Keratinocyte (primary cell): Measurements from ENCODE around the gene FN3KRP. TPM values are rescaled to one million over a fixed set of nuclear protein-coding genes. Genes with fewer than 3 reads are reported as not detected.

Experiments
- DNase-seq: peaks from one replicate; pipeline ENCODE4 v3.0.0-alpha.2; 2011; ENCODE audit warnings: low read depth, missing footprints, low spot score
- FAIRE-seq: peaks from 2 replicates; lab custom pipeline; 2011; peaks lifted over from hg19 to GRCh38; lab: Jason Lieb, UNC
- H2AFZ ChIP-seq: 2 replicates; pipeline ENCODE4 v1.6.0; 2012; ENCODE audit warnings: low read length, control low read depth, inconsistent platforms; ENCODE audit not compliant: control insufficient read depth
- H3K27ac ChIP-seq: 2 replicates; pipeline ENCODE4 v1.5.1; 2011; ENCODE audit warnings: low read length; ENCODE audit not compliant: control insufficient read depth, insufficient read depth
- H3K27me3 ChIP-seq: 3 replicates; pipeline ENCODE4 v1.6.0; 2011; ENCODE audit warnings: low read length; ENCODE audit not compliant: control insufficient read depth, insufficient read depth; ENCODE audit errors: extremely low read depth
- H3K36me3 ChIP-seq, 2 experiments: 2 replicates in 1 of 2; 3 replicates in 1 of 2; pipeline ENCODE4 v1.5.1; 2011; ENCODE audit warnings: low read length in 2 of 2, mild to moderate bottlenecking in 1 of 2; ENCODE audit not compliant: control insufficient read depth in 2 of 2, insufficient read depth in 2 of 2; ENCODE audit errors: extremely low read depth in 1 of 2
- H3K4me1 ChIP-seq: 3 replicates; pipeline ENCODE4 v1.5.1; 2011; ENCODE audit warnings: low read length; ENCODE audit not compliant: control insufficient read depth, insufficient read depth; ENCODE audit errors: extremely low read depth
- H3K4me2 ChIP-seq: 3 replicates; pipeline ENCODE4 v1.6.0; 2011; ENCODE audit warnings: low read depth, low read length; ENCODE audit not compliant: control insufficient read depth, insufficient read depth; ENCODE audit errors: extremely low read depth
- H3K4me3 ChIP-seq, 3 experiments: fragments of 200-600 bp in 1 of 3; sonication (generic) in 1 of 3; 2 replicates in 2 of 3; 3 replicates in 1 of 3; pipeline ENCODE4 v1.5.1; 2011 to 2016; ENCODE audit warnings: low read length in 3 of 3, mild to moderate bottlenecking in 3 of 3, control low read depth in 2 of 3, inconsistent platforms in 1 of 3, low read depth in 1 of 3, mixed read lengths in 1 of 3, mixed run types in 1 of 3, moderate library complexity in 1 of 3; ENCODE audit not compliant: control insufficient read depth in 2 of 3, insufficient read depth in 2 of 3; ENCODE audit errors: extremely low read depth in 1 of 3
- H3K79me2 ChIP-seq: 2 replicates; pipeline ENCODE4 v1.6.0; 2012; ENCODE audit warnings: low read length; ENCODE audit not compliant: control insufficient read depth, insufficient read depth
- H3K9ac ChIP-seq: 3 replicates; pipeline ENCODE4 v1.6.0; 2011; ENCODE audit warnings: low read length; ENCODE audit not compliant: control insufficient read depth, insufficient read depth; ENCODE audit errors: extremely low read depth
- H3K9me1 ChIP-seq: 3 replicates; pipeline ENCODE4 v1.6.0; 2011; ENCODE audit warnings: low read length; ENCODE audit not compliant: control insufficient read depth, insufficient read depth; ENCODE audit errors: extremely low read depth
- H3K9me3 ChIP-seq: 2 replicates; pipeline ENCODE4 v1.5.1; 2012; ENCODE audit warnings: low read depth, low read length; ENCODE audit not compliant: control insufficient read depth
- H4K20me1 ChIP-seq: 3 replicates; pipeline ENCODE4 v1.6.0; 2011; ENCODE audit warnings: low read length; ENCODE audit not compliant: control insufficient read depth, insufficient read depth; ENCODE audit errors: extremely low read depth
- CTCF ChIP-seq, 3 experiments: IDR thresholded peaks in 1 of 3; conservative IDR thresholded peaks in 1 of 3; optimal IDR thresholded peaks in 1 of 3; 2 replicates in 2 of 3; 3 replicates in 1 of 3; pipeline versions ENCODE3 to v1.5.1; 2011; ENCODE audit warnings: low read length in 3 of 3, mild to moderate bottlenecking in 3 of 3, moderate library complexity in 2 of 3, control low read depth in 1 of 3, inconsistent platforms in 1 of 3; ENCODE audit not compliant: insufficient read depth in 2 of 3; ENCODE audit errors: extremely low read depth in 1 of 3
- EZH2 ChIP-seq: IDR thresholded peaks from one replicate; pipeline ENCODE4 v1.6.1; 2012; ENCODE audit warnings: inconsistent platforms, mild to moderate bottlenecking, low read length, moderate library complexity
- dilution Hi-C: fragments of 300-500 bp; cut with MboI; formaldehyde crosslinking; loops from one replicate; pipeline ENCODE4 v1.7.0; 2020; ENCODE audit warnings: low sequenced_read_pairs; ENCODE audit not compliant: extremely low pct_ligation_motif_present
- polyA minus RNA-seq, 3 experiments: library from RNA; depleted of rRNA, polyadenylated mRNA; stranded (reverse); fragments of >200 nt; gene quantifications; 1 replicate in 1 of 3; 2 replicates in 1 of 3; 3 replicates in 1 of 3; pipeline ENCODE4 v1.2.3, GENCODE V29; 2011
- polyA plus RNA-seq, 5 experiments: library from polyadenylated mRNA; depleted of rRNA in 3 of 5; stranded (reverse) in 3 of 5; stranded (forward) in 1 of 5; unstranded in 1 of 5; fragments of >200 nt; gene quantifications; 1 replicate in 1 of 5; 2 replicates in 3 of 5; 3 replicates in 1 of 5; pipeline versions ENCODE4 v1.2.1 to v1.2.3, GENCODE V29; 2011 to 2012; ENCODE audit warnings: missing spikeins in 2 of 5, low read depth in 1 of 5, low replicate concordance in 1 of 5

Gene FN3KRP, protein sequence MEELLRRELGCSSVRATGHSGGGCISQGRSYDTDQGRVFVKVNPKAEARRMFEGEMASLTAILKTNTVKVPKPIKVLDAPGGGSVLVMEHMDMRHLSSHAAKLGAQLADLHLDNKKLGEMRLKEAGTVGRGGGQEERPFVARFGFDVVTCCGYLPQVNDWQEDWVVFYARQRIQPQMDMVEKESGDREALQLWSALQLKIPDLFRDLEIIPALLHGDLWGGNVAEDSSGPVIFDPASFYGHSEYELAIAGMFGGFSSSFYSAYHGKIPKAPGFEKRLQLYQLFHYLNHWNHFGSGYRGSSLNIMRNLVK
- polyA plus RNA-seq (24.7 to 26.2 TPM (median 25.7 TPM) in 3 replicates), polyA minus RNA-seq (13.1 to 16.4 TPM (median 15.0 TPM) in 3 replicates)
- polyA plus RNA-seq (2011; ENCODE audit: low read depth) = 15.1 TPM
- polyA plus RNA-seq (2011; cell fraction: cytosol; rRNA removed) = 22.7 and 26.4 TPM in 2 replicates
- polyA plus RNA-seq (2011; cell fraction: nucleus; rRNA removed) = 29.3 and 37.4 TPM in 2 replicates
- 23.4 and 34.5 TPM in 2 replicates for polyA plus RNA-seq (2012; ENCODE audit: low replicate concordance)
- 18.8 TPM for polyA minus RNA-seq (2011; cell fraction: cytosol; rRNA and poly(A)+ RNA removed)
- polyA minus RNA-seq (2011; cell fraction: nucleus; rRNA and poly(A)+ RNA removed) = 8.8 and 9.2 TPM in 2 replicates

DNA sequence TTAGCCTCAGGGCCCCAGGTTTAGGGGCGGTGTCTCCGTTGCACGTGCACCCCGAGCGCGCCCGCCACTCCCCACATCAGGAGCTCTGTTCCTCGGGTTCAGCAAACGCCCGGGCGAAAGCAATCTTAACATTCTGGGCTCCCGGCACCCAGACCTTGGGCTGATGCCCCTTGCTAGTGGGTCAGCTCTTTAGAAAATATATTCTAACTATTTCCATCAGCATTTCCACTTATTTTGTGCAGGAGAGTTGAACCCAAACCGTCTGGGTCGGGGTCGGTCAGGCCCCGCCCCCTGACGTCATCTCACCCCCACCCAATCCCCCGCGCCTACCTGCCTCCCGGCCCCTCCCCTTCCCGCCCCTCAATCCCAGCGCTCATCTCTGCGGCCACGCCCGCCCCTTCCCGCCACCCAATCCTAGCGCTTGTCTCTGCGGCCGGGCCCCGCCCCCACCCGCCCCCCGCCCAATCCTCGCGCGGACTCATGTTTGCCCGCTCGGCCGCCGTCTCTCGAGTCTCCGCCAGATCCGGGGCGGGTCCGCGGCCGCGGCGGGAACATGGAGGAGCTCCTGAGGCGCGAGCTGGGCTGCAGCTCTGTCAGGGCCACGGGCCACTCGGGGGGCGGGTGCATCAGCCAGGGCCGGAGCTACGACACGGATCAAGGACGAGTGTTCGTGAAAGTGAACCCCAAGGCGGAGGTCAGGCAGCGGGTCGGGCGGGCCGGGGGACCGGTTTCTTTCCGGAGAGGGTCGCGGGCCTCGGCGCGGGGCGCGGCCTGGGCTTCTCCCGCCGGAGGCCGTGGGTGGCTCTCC, at the start of gene FN3KRP:
Gene FN3KRP, plus strand, starts transcription at position 504 of the 808 bp plus-strand sequence. Its CDS starts 50 bp downstream, at position 554.
- Histone ChIP-seq H3K9ac (peak within 1 kb of the TSS; percentile 88), H3K4me2 (peak within 1 kb of the TSS; percentile 92), H4K20me1 (no peaks in the 10 kb centered on the region), H3K9me1 (no peaks in the 10 kb centered on the region), H3K27ac (peak within 1 kb of the TSS; percentile 63), H3K27me3 (no peaks in the 10 kb centered on the region), H3K4me3 (peak within 1 kb of the TSS; percentile 72 to 87 (median 81)), H3K4me1 (peaks cover 13% of the 10 kb centered on the region), H3K36me3 (peaks cover 3 to 10% of the 10 kb centered on the region in 2 experiments), H2AFZ (peak within 1 kb of the TSS; percentile 83), H3K9me3 (no peaks in the 10 kb centered on the region), H3K79me2 (peaks cover 14% of the 10 kb centered on the region)
- dilution Hi-C loops = no loop called here
- DNase-seq (peak; percentile 46), FAIRE-seq (no peak)
- TF ChIP-seq EZH2 (no peak), CTCF (optimal IDR thresholded peaks at IDR 0.05 in 1 of 3, IDR thresholded peaks at IDR 0.05 in 1 of 3, conservative IDR thresholded peaks at IDR 0.05 in 1 of 3; ENCODE audit: extremely low read depth in 1 of 3, insufficient read depth in 2 of 3, low read length in 3 of 3) (no peak)

GRCh38 chr17:82666931-82667667, 49.4 kb upstream of the FN3KRP start:
- Histone ChIP-seq H3K79me2 (no peaks in the 10 kb centered on the region), H3K4me3 (no peak overlapping the region), H3K27me3 (no peaks in the 10 kb centered on the region), H3K9me3 (no peaks in the 10 kb centered on the region), H3K36me3 (no peaks in the 10 kb centered on the region), H2AFZ (no peak overlapping the region), H3K27ac (no peak overlapping the region), H4K20me1 (no peaks in the 10 kb centered on the region), H3K9ac (no peak overlapping the region), H3K4me1 (peaks cover 2% of the 10 kb centered on the region), H3K4me2 (no peak overlapping the region), H3K9me1 (no peaks in the 10 kb centered on the region)
- dilution Hi-C loops = no loop called here
- DNase-seq = no peak
- FAIRE-seq = no peak
- TF ChIP-seq EZH2 (no peak), CTCF (optimal IDR thresholded peaks at IDR 0.05 in 1 of 3, IDR thresholded peaks at IDR 0.05 in 1 of 3, conservative IDR thresholded peaks at IDR 0.05 in 1 of 3; ENCODE audit: extremely low read depth in 1 of 3, insufficient read depth in 2 of 3, low read length in 3 of 3) (no peak)
